H1 (cell line): ENCODE results near the gene CUBN. TPM values are rescaled to one million over a fixed set of nuclear protein-coding genes. Genes with fewer than 3 reads are reported as not detected.

ENCODE experiments used
- CBX5 ChIP-seq: fragments of 300-800, 300-1000 bp; sonication (generic); IDR thresholded peaks from 2 replicates; pipeline ENCODE4 v1.7.1; 2016; ENCODE audit warnings: antibody characterized with exemption, low read length, low read depth
- polyA plus RNA-seq, 7 experiments: library from polyadenylated mRNA; depleted of rRNA in 3 of 7; stranded (reverse) in 5 of 7; unstranded in 2 of 7; fragments of >200 nt in 5 of 7; fragments of 200-250 nt in 2 of 7; gene quantifications; 1 replicate in 5 of 7; 2 replicates in 1 of 7; 4 replicates in 1 of 7; pipeline versions ENCODE4 v1.2.1 to v1.2.3, GENCODE V29; 2011 to 2013; ENCODE audit warnings: missing spikeins in 2 of 7, mixed read lengths in 2 of 7
- total RNA-seq: library from RNA; stranded (reverse); fragmentation: NEBNext Ultra II Directional; extraction: Animal tissue kit (Norgen Biotek cat#: 25700); gene quantifications from 2 replicates; pipeline ENCODE4 v1.2.1, GENCODE V29; 2021

Gene CUBN
- total and polyA plus RNA-seq, 2 of the 8 experiments (the other 6 are each of a cell fraction or from before 2014, with no cell fraction given), result 0.04 to 0.08 TPM

- TF ChIP-seq CBX5, result no peak
Observed at GRCh38 chr10:17003151-17003550, 126.5 kb downstream of the CUBN start (continued).
